Activated T-cell treated with anti-CD3 and anti-CD28 coated beads, Interleukin-2, amount 50 U/mL, for 24 hours (primary cell): Measurements from ENCODE around the gene MED13L.

Source experiments
- DNase-seq: peaks from one replicate; pipeline ENCODE4 v3.0.0-alpha.2; 2020
- H3K27ac Mint-ChIP-seq: 2 replicates; pipeline ENCODE4 v1.8.0; 2020; ENCODE audit warnings: mild to moderate bottlenecking, mixed read lengths
- H3K27me3 Mint-ChIP-seq: 2 replicates; pipeline ENCODE4 v1.8.0; 2020; ENCODE audit warnings: mixed read lengths
- H3K36me3 Mint-ChIP-seq: 2 replicates; pipeline ENCODE4 v1.8.0; 2020; ENCODE audit warnings: low read depth, mixed read lengths
- H3K4me1 Mint-ChIP-seq: 2 replicates; pipeline ENCODE4 v1.8.0; 2020; ENCODE audit warnings: low read depth, mixed read lengths
- H3K4me3 Mint-ChIP-seq: 2 replicates; pipeline ENCODE4 v1.8.0; 2020; ENCODE audit warnings: mild to moderate bottlenecking, moderate library complexity, mixed read lengths
- H3K9me3 Mint-ChIP-seq: 2 replicates; pipeline ENCODE4 v1.8.0; 2020; ENCODE audit warnings: mixed read lengths

Gene MED13L

GRCh38 chr12:116276652-116277466 lies 634 bp downstream of the MED13L start:
- Mint-ChIP-seq H3K9me3 (no peaks in the 10 kb centered on the region), H3K4me1 (peaks cover 35% of the 10 kb centered on the region), H3K27ac (peak overlapping the region; percentile 94), H3K4me3 (peak overlapping the region; percentile 94), H3K36me3 (peaks cover 8% of the 10 kb centered on the region), H3K27me3 (no peaks in the 10 kb centered on the region)
- peak; percentile 74 for DNase-seq

GRCh38 chr12:116274551-116275375 lies 2.7 kb downstream of the MED13L start:
- no peak for DNase-seq
- Mint-ChIP-seq H3K27me3 (no peaks in the 10 kb centered on the region), H3K4me1 (peaks cover 49% of the 10 kb centered on the region), H3K9me3 (peaks cover 2% of the 10 kb centered on the region), H3K36me3 (peaks cover 10% of the 10 kb centered on the region), H3K4me3 (peak overlapping the region; percentile 94), H3K27ac (no peak overlapping the region)

GRCh38 chr12:116273813-116274550 lies 3.5 kb downstream of the MED13L start:
- Mint-ChIP-seq H3K36me3 (peaks cover 10% of the 10 kb centered on the region), H3K27ac (peak overlapping the region; percentile 9), H3K9me3 (peaks cover 2% of the 10 kb centered on the region), H3K4me3 (peak overlapping the region; percentile 94), H3K4me1 (peaks cover 53% of the 10 kb centered on the region), H3K27me3 (no peaks in the 10 kb centered on the region)
- DNase-seq = no peak

GRCh38 chr12:116267948-116268347 lies 9.5 kb downstream of the MED13L start:
- Mint-ChIP-seq H3K27me3 (no peaks in the 10 kb centered on the region), H3K4me3 (no peak overlapping the region)
- DNase-seq = no peak

GRCh38 chr12:116266631-116267349 lies 10.7 kb downstream of the MED13L start:
- Mint-ChIP-seq H3K27ac (no peak overlapping the region), H3K4me3 (no peak overlapping the region), H3K27me3 (no peaks in the 10 kb centered on the region), H3K9me3 (peaks cover 2% of the 10 kb centered on the region), H3K4me1 (peaks cover 48% of the 10 kb centered on the region), H3K36me3 (peaks cover 2% of the 10 kb centered on the region)
- no peak for DNase-seq

More at GRCh38 chr12:116267948-116268347, 9.5 kb downstream of the MED13L start:
- Mint-ChIP-seq H3K9me3 (peaks cover 2% of the 10 kb centered on the region), H3K36me3 (peaks cover 2% of the 10 kb centered on the region), H3K4me1 (peaks cover 43% of the 10 kb centered on the region), H3K27ac (no peak overlapping the region)

- no peaks in the 10 kb centered on the region for H3K36me3 Mint-ChIP-seq
- no peak overlapping the region for H3K4me3 Mint-ChIP-seq
- no peak overlapping the region for H3K27ac Mint-ChIP-seq
- no peaks in the 10 kb centered on the region for H3K9me3 Mint-ChIP-seq
- H3K27me3 Mint-ChIP-seq = no peaks in the 10 kb centered on the region
- H3K4me1 Mint-ChIP-seq = peaks cover 48% of the 10 kb centered on the region
- no peak for DNase-seq
Observed at GRCh38 chr12:116266168-116266601, 11.3 kb downstream of the MED13L start.

- Mint-ChIP-seq H3K4me1 (peaks cover 53% of the 10 kb centered on the region), H3K36me3 (no peaks in the 10 kb centered on the region), H3K4me3 (no peak overlapping the region), H3K9me3 (no peaks in the 10 kb centered on the region), H3K27ac (no peak overlapping the region), H3K27me3 (no peaks in the 10 kb centered on the region)
- no peak for DNase-seq
Observed at GRCh38 chr12:116265351-116266147, 11.9 kb downstream of the MED13L start.

GRCh38 chr12:116264525-116265070 lies 12.9 kb downstream of the MED13L start:
- Mint-ChIP-seq H3K4me3 (no peak overlapping the region), H3K27ac (peak overlapping the region; percentile 1), H3K9me3 (no peaks in the 10 kb centered on the region), H3K4me1 (peaks cover 53% of the 10 kb centered on the region), H3K36me3 (no peaks in the 10 kb centered on the region), H3K27me3 (no peaks in the 10 kb centered on the region)
- DNase-seq = no peak

GRCh38 chr12:116263844-116264243 lies 13.6 kb downstream of the MED13L start:
- Mint-ChIP-seq H3K27me3 (no peaks in the 10 kb centered on the region), H3K9me3 (no peaks in the 10 kb centered on the region), H3K4me1 (peaks cover 54% of the 10 kb centered on the region), H3K36me3 (no peaks in the 10 kb centered on the region), H3K27ac (no peak overlapping the region), H3K4me3 (no peak overlapping the region)
- no peak for DNase-seq

- Mint-ChIP-seq H3K27me3 (no peaks in the 10 kb centered on the region), H3K36me3 (no peaks in the 10 kb centered on the region), H3K4me1 (peaks cover 55% of the 10 kb centered on the region), H3K27ac (no peak overlapping the region), H3K9me3 (no peaks in the 10 kb centered on the region), H3K4me3 (no peak overlapping the region)
- DNase-seq = no peak
Observed at GRCh38 chr12:116263431-116263830, 14.1 kb downstream of the MED13L start.

- no peak for DNase-seq
- H3K4me1 Mint-ChIP-seq = peaks cover 60% of the 10 kb centered on the region
- no peak overlapping the region for H3K27ac Mint-ChIP-seq
- no peaks in the 10 kb centered on the region for H3K27me3 Mint-ChIP-seq
- H3K4me3 Mint-ChIP-seq = no peak overlapping the region
- H3K36me3 Mint-ChIP-seq = no peaks in the 10 kb centered on the region
- H3K9me3 Mint-ChIP-seq = no peaks in the 10 kb centered on the region
Observed at GRCh38 chr12:116262741-116263140, 14.8 kb downstream of the MED13L start.

GRCh38 chr12:116261525-116262100 lies 15.9 kb downstream of the MED13L start:
- Mint-ChIP-seq H3K4me1 (peaks cover 70% of the 10 kb centered on the region), H3K4me3 (no peak overlapping the region)

More at GRCh38 chr12:116261525-116262100, 15.9 kb downstream of the MED13L start:
- Mint-ChIP-seq H3K36me3 (no peaks in the 10 kb centered on the region), H3K9me3 (no peaks in the 10 kb centered on the region), H3K27me3 (no peaks in the 10 kb centered on the region), H3K27ac (no peak overlapping the region)
- DNase-seq = no peak
